Loucy (cell line): ENCODE results near the gene ERICH6.

Experiments
- EZH2phosphoT487 ChIP-seq: fragments of 200-600 bp; IDR thresholded peaks from 2 replicates; pipeline ENCODE4 v1.6.1; 2018; ENCODE audit warnings: antibody characterized with exemption, mild to moderate bottlenecking, moderate library complexity, borderline replicate concordance
- TF ChIP-seq, protein P1 (sequence below): fragments of 200-600 bp; sonication (generic); conservative IDR thresholded peaks from 2 replicates; pipeline ENCODE4 v1.5.1; 2014; ENCODE audit warnings: mild to moderate bottlenecking, antibody characterized with exemption, low read length

DNA sequence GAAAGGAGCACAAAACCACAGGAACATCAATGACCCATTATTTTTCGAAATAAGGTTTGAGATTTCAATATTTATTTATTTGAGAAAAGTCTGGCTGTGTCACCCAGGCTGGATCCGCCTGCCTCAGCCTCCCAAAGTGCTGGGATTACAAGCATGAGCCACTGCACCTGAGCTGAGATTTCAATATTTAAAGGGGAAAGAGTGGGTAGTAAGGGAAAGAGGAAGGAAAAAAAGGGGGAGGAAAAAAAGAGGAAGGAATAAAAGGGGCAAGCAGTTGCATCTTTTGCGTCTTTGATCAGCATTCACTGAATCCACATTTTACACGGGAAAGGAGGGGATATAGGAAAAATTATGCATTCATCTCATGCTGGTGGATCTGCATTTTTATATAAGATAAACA lies 47.4 kb downstream of the ERICH6 start:
- TF ChIP-seq, protein P1, sequence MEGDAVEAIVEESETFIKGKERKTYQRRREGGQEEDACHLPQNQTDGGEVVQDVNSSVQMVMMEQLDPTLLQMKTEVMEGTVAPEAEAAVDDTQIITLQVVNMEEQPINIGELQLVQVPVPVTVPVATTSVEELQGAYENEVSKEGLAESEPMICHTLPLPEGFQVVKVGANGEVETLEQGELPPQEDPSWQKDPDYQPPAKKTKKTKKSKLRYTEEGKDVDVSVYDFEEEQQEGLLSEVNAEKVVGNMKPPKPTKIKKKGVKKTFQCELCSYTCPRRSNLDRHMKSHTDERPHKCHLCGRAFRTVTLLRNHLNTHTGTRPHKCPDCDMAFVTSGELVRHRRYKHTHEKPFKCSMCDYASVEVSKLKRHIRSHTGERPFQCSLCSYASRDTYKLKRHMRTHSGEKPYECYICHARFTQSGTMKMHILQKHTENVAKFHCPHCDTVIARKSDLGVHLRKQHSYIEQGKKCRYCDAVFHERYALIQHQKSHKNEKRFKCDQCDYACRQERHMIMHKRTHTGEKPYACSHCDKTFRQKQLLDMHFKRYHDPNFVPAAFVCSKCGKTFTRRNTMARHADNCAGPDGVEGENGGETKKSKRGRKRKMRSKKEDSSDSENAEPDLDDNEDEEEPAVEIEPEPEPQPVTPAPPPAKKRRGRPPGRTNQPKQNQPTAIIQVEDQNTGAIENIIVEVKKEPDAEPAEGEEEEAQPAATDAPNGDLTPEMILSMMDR: no peak
- no peak for TF ChIP-seq EZH2phosphoT487
